ENCODE measurements around the gene ZNF24.
A peak's percentile ranks its signal among the peaks of the same experiment; 100 is the strongest.

The ZNF24 gene

GRCh38 chr18:35290094-35290735 lies 54.0 kb downstream of the ZNF24 start, which contains the start of gene ZSCAN30:
TSS of gene ZSCAN30 (minus strand) at chr18:35290229. CDS start at chr18:35264352, 25,877 bp downstream.
- DNase-seq (ENCODE audit: low read depth) = peak; percentile 92

- no peak for DNase-seq (ENCODE audit: low read depth)
These were observed 54.5 kb downstream of the ZNF24 start for GRCh38 chr18:35289727-35290093.

- no peak for DNase-seq (ENCODE audit: low read depth)
These were observed 54.9 kb downstream of the ZNF24 start for GRCh38 chr18:35289293-35289692.

- no peak for DNase-seq (ENCODE audit: low read depth)
These were observed 59.4 kb downstream of the ZNF24 start for GRCh38 chr18:35284841-35285240.

GRCh38 chr18:35283923-35284794 lies 60.1 kb downstream of the ZNF24 start:
- no peak for DNase-seq (ENCODE audit: low read depth)

- DNase-seq (ENCODE audit: low read depth) = no peak
These were observed 61.9 kb downstream of the ZNF24 start for GRCh38 chr18:35282353-35282752.

Data from stimulated activated CD8-positive, alpha-beta memory T cell treated with anti-CD3 and anti-CD28 coated beads, Interleukin-12 subunit alpha, Interleukin-12 subunit beta, amount 100 ng/mL, for 1 hour (primary cell).